Measurements from ENCODE around the gene OPALIN. TPM values are rescaled to one million over a fixed set of nuclear protein-coding genes. Genes with fewer than 3 reads are reported as not detected.

OPALIN gene
- polyA plus RNA-seq, 1 of the 3 experiments (the other 2 are of a cell fraction): not detected

GRCh38 chr10:96322275-96322674, 36.5 kb downstream of the OPALIN start:
- Histone ChIP-seq H4K20me1 (ENCODE audit: insufficient read depth) (no peaks in the 10 kb centered on the region), H3K9me3 (no peaks in the 10 kb centered on the region), H3K27me3 (ENCODE audit: insufficient read depth) (no peaks in the 10 kb centered on the region; the same call in 1 of the 2 replicates), H3F3A (replicated peaks; ENCODE audit: insufficient read depth) (no peaks in the 10 kb centered on the region), H3K4me3 (ENCODE audit: low read depth in 2 of 2, low read length in 1 of 2) (no peak overlapping the region), H2AFZ (ENCODE audit: low read depth) (no peak overlapping the region), H3K4me2 (no peak overlapping the region), H3K79me2 (ENCODE audit: insufficient read depth) (no peaks in the 10 kb centered on the region), H3K9me2 (no peaks in the 10 kb centered on the region), H3K9ac (no peak overlapping the region), H3K4me1 (ENCODE audit: control insufficient read depth in 1 of 2, insufficient read depth in 2 of 2, low read depth in 1 of 2, low read length in 1 of 2) (no peaks in the 10 kb centered on the region), H3K36me3 (replicated peaks in 1 of 2; ENCODE audit: control insufficient read depth in 1 of 2, insufficient read depth in 2 of 2, low read length in 1 of 2) (no peaks in the 10 kb centered on the region), H3K27ac (ENCODE audit: low read depth in 2 of 2, low read length in 1 of 2) (no peak overlapping the region)
- no peak for DNase-seq
- ChIA-PET CTCF (interaction anchor here (1.5 to 7.0 kb wide), 4 partner anchors 13 to 48 kb away, joined by 3 to 42 read pairs (median 4); no protein-coding TSS in a partner anchor), POLR2A (no interaction called here)
- TF ChIP-seq RFX5 (IDR thresholded peaks at IDR 0.05; ENCODE audit: low read length) (no peak), YY1 (IDR thresholded peaks at IDR 0.05; ENCODE audit: low read depth) (no peak), FOXJ3 (CRISPR knock-in tag; IDR thresholded peaks at IDR 0.05) (no peak), ELF1 (IDR thresholded peaks at IDR 0.05) (no peak), EP300 (IDR thresholded peaks at IDR 0.05; ENCODE audit: borderline replicate concordance in 1 of 2, low read depth in 1 of 2, low read length in 1 of 2) (no peak), MAX (IDR thresholded peaks at IDR 0.05; ENCODE audit: low read depth) (no peak), SIN3A (IDR thresholded peaks at IDR 0.05; ENCODE audit: borderline replicate concordance, low read depth, low read length) (no peak), CTCF (IDR thresholded peaks at IDR 0.05) (no peak)
- 42% methylated on average over 1 of the region's 1 CpG for WGBS (ENCODE audit: low lambda C conversion rate)

- WGBS (ENCODE audit: low lambda C conversion rate): 32% methylated on average over 5 of the region's 5 CpGs
These were observed 37.0 kb downstream of the OPALIN start for GRCh38 chr10:96321822-96322221.

More at GRCh38 chr10:96321822-96322221, 37.0 kb downstream of the OPALIN start:
- H3K9me3 ChIP-seq: no peaks in the 10 kb centered on the region
- H3K9ac ChIP-seq: no peak overlapping the region
- H3K27ac ChIP-seq (ENCODE audit: low read depth in 2 of 2, low read length in 1 of 2): no peak overlapping the region
- no peaks in the 10 kb centered on the region for H3K36me3 ChIP-seq (replicated peaks in 1 of 2; ENCODE audit: control insufficient read depth in 1 of 2, insufficient read depth in 2 of 2, low read length in 1 of 2)
- H3K9me2 ChIP-seq: no peaks in the 10 kb centered on the region
- no peak overlapping the region for H2AFZ ChIP-seq (ENCODE audit: low read depth)
- no peak overlapping the region for H3K4me2 ChIP-seq
- H3K79me2 ChIP-seq (ENCODE audit: insufficient read depth): no peaks in the 10 kb centered on the region
- no peaks in the 10 kb centered on the region for H4K20me1 ChIP-seq (ENCODE audit: insufficient read depth)
- H3K4me1 ChIP-seq (ENCODE audit: control insufficient read depth in 1 of 2, insufficient read depth in 2 of 2, low read depth in 1 of 2, low read length in 1 of 2): no peaks in the 10 kb centered on the region
- H3F3A ChIP-seq (replicated peaks; ENCODE audit: insufficient read depth): no peaks in the 10 kb centered on the region
- H3K4me3 ChIP-seq (ENCODE audit: low read depth in 2 of 2, low read length in 1 of 2): no peak overlapping the region
- no peak for DNase-seq
- TF ChIP-seq GATA2 (CRISPR knock-in tag; IDR thresholded peaks at IDR 0.05) (no peak), FOSL2 (IDR thresholded peaks at IDR 0.05; ENCODE audit: borderline replicate concordance, low read depth) (no peak), ELF1 (IDR thresholded peaks at IDR 0.05) (no peak), NFIC (IDR thresholded peaks at IDR 0.05; ENCODE audit: borderline replicate concordance) (no peak), CTCF (IDR thresholded peaks at IDR 0.05) (no peak), YY1 (IDR thresholded peaks at IDR 0.05; ENCODE audit: low read depth) (no peak), MAX (IDR thresholded peaks at IDR 0.05; ENCODE audit: low read depth) (no peak), SMC3 (IDR thresholded peaks at IDR 0.05; ENCODE audit: low read depth, low read length) (no peak), MXI1 (IDR thresholded peaks at IDR 0.05; ENCODE audit: low read depth, low read length) (no peak), TAF1 (IDR thresholded peaks at IDR 0.05; ENCODE audit: borderline replicate concordance, low read depth, low read length) (no peak), MEF2A (IDR thresholded peaks at IDR 0.05; ENCODE audit: borderline replicate concordance, low read depth) (no peak), NRF1 (IDR thresholded peaks at IDR 0.05; ENCODE audit: low read depth, low read length) (no peak)
- ChIA-PET CTCF (interaction anchor here (0.9 to 7.0 kb wide), 5 partner anchors 13 to 48 kb away, joined by 3 to 42 read pairs (median 4); no protein-coding TSS in a partner anchor), POLR2A (no interaction called here)
- H3K27me3 ChIP-seq (ENCODE audit: insufficient read depth): no peaks in the 10 kb centered on the region; the same call in 1 of the 2 replicates
